Fibroblast of lung (primary cell): ENCODE data around the gene ZNF827. TPM values are rescaled to one million over a fixed set of nuclear protein-coding genes. Genes with fewer than 3 reads are reported as not detected.

Source experiments
- DNase-seq, 2 donors: peaks; one replicate each; pipeline versions ENCODE4 v3.0.0 to v3.0.0-alpha.2; 2010; ENCODE audit warnings: low read depth in 2 of 2
- H2AFZ ChIP-seq: 2 replicates; pipeline ENCODE4 v1.5.1; 2012; ENCODE audit warnings: low read length, control low read depth, inconsistent platforms
- H3K27ac ChIP-seq: 2 replicates; pipeline ENCODE4 v1.5.1; 2011; ENCODE audit warnings: low read length, control low read depth; ENCODE audit not compliant: insufficient read depth
- H3K27me3 ChIP-seq: 2 replicates; pipeline ENCODE4 v1.5.1; 2011; ENCODE audit warnings: mild to moderate bottlenecking, low read length; ENCODE audit not compliant: control insufficient read depth, insufficient read depth
- H3K36me3 ChIP-seq: 2 replicates; pipeline ENCODE4 v1.5.1; 2011; ENCODE audit warnings: low read length; ENCODE audit not compliant: control insufficient read depth, insufficient read depth
- H3K4me1 ChIP-seq: 2 replicates; pipeline ENCODE4 v1.5.1; 2011; ENCODE audit warnings: low read length; ENCODE audit not compliant: control insufficient read depth, insufficient read depth; ENCODE audit errors: extremely low read depth
- H3K4me2 ChIP-seq: 2 replicates; pipeline ENCODE4 v1.5.1; 2011; ENCODE audit warnings: low read length, control low read depth; ENCODE audit not compliant: insufficient read depth; ENCODE audit errors: extremely low read depth
- H3K4me3 ChIP-seq, 4 experiments: fragments of 200-600 bp in 1 of 4; sonication (generic) in 1 of 4; replicated peaks in 1 of 4; 2 replicates each; pipeline ENCODE4 v1.5.1; 2011 to 2016; ENCODE audit warnings: low read length in 4 of 4, low read depth in 3 of 4, mild to moderate bottlenecking in 3 of 4, control low read depth in 2 of 4, inconsistent platforms in 1 of 4, mixed read lengths in 1 of 4; ENCODE audit not compliant: insufficient read depth in 1 of 4; ENCODE audit errors: control extremely low read depth in 1 of 4
- H3K79me2 ChIP-seq: 2 replicates; pipeline ENCODE4 v1.5.1; 2012; ENCODE audit warnings: mild to moderate bottlenecking, low read length, inconsistent platforms; ENCODE audit not compliant: control insufficient read depth, insufficient read depth
- H3K9ac ChIP-seq: 2 replicates; pipeline ENCODE4 v1.5.1; 2011; ENCODE audit warnings: mild to moderate bottlenecking, low read length, control low read depth; ENCODE audit not compliant: insufficient read depth
- H3K9me3 ChIP-seq: 2 replicates; pipeline ENCODE4 v1.5.1; 2012; ENCODE audit warnings: low read depth, low read length; ENCODE audit not compliant: control insufficient read depth, insufficient read depth
- H4K20me1 ChIP-seq: 2 replicates; pipeline ENCODE4 v1.5.1; 2011; ENCODE audit warnings: low read length; ENCODE audit not compliant: control insufficient read depth, insufficient read depth; ENCODE audit errors: extremely low read depth
- EZH2 ChIP-seq: IDR thresholded peaks from 2 replicates; pipeline ENCODE4 v1.5.1; 2012; ENCODE audit warnings: low read length, control low read depth, mild to moderate bottlenecking; ENCODE audit errors: missing control alignments
- polyA plus RNA-seq, 2 donors: library from polyadenylated mRNA; depleted of rRNA in 1 of 2; stranded (reverse) in 1 of 2; unstranded in 1 of 2; fragments of >200 nt; gene quantifications; 2 replicates each; pipeline ENCODE4 v1.2.1, GENCODE V29; 2011 to 2012; ENCODE audit warnings: missing spikeins in 1 of 2
- total RNA-seq: library from RNA; depleted of rRNA; stranded (reverse); fragments of >200 nt; gene quantifications from 2 replicates; pipeline ENCODE4 v1.2.1, GENCODE V29; 2014
- TF ChIP-seq, protein P1 (sequence below), 2 donors: IDR thresholded peaks in 1 of 2; conservative IDR thresholded peaks in 1 of 2; 1 replicate in 1 of 2; 2 replicates in 1 of 2; pipeline ENCODE4 v1.5.1; 2011 to 2012; ENCODE audit warnings: low read length in 2 of 2, control low read depth in 1 of 2, inconsistent platforms in 1 of 2, low read depth in 1 of 2, mild to moderate bottlenecking in 1 of 2

ZNF827 gene
- total and polyA plus RNA-seq, 2 donors (not counting 1 experiment from before 2014, with no cell fraction given) = 5.8 to 7.1 TPM

DNA sequence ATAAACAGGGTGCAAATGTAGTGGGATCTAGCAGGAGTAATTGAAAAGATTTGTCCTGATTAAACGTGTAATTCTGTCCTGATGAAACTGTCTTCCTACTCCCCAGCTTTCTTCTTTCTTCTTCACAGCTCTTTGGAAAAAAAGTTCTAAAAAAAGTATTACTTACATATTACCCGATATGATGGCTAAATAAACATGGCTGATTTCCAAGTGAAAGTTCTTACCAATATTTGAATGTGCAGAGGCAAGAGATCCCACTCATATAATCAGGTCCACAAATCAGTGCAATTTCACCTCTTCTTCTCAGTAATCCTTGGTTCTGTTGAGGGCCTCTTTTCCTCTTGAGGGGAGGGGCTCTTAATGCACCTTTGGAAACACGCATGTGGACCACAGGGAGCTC, 78.7 kb downstream of the ZNF827 start:
- Histone ChIP-seq H4K20me1 (no peaks in the 10 kb centered on the region), H3K4me2 (no peak overlapping the region), H3K79me2 (no peaks in the 10 kb centered on the region), H3K4me3 (no peak overlapping the region), H3K36me3 (no peaks in the 10 kb centered on the region), H2AFZ (no peak overlapping the region), H3K27me3 (no peaks in the 10 kb centered on the region), H3K27ac (no peak overlapping the region), H3K9me3 (no peaks in the 10 kb centered on the region), H3K9ac (no peak overlapping the region), H3K4me1 (no peaks in the 10 kb centered on the region)
- no peak for DNase-seq
- TF ChIP-seq, protein P1, sequence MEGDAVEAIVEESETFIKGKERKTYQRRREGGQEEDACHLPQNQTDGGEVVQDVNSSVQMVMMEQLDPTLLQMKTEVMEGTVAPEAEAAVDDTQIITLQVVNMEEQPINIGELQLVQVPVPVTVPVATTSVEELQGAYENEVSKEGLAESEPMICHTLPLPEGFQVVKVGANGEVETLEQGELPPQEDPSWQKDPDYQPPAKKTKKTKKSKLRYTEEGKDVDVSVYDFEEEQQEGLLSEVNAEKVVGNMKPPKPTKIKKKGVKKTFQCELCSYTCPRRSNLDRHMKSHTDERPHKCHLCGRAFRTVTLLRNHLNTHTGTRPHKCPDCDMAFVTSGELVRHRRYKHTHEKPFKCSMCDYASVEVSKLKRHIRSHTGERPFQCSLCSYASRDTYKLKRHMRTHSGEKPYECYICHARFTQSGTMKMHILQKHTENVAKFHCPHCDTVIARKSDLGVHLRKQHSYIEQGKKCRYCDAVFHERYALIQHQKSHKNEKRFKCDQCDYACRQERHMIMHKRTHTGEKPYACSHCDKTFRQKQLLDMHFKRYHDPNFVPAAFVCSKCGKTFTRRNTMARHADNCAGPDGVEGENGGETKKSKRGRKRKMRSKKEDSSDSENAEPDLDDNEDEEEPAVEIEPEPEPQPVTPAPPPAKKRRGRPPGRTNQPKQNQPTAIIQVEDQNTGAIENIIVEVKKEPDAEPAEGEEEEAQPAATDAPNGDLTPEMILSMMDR (conservative IDR thresholded peaks at IDR 0.05 in 1 of 2, IDR thresholded peaks at IDR 0.05 in 1 of 2; ENCODE audit: low read depth in 1 of 2, low read length in 2 of 2) = no peak
- TF ChIP-seq EZH2 = no peak

DNA sequence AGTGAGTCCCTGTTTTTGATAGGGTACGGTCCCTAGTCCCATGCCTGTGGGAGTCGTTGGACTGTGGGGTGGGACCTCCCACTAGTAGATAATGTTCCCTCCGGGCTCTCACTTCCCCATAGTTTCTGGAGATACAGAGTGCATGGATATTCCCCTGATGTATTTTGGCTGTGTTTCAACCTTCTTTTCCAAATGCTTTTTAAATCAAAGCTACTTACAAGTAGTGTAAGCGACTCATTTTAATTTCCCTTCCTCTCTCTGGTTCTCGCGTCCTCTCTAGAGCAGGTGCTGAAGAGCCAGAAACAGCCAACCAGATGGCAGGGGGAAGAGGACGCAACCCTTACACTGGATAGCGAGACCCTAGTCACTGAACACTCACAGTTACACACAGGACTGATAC, 79.2 kb downstream of the ZNF827 start:
- Histone ChIP-seq H3K9me3 (no peaks in the 10 kb centered on the region), H3K79me2 (no peaks in the 10 kb centered on the region), H3K27ac (no peak overlapping the region), H3K4me3 (no peak overlapping the region), H2AFZ (no peak overlapping the region), H3K4me2 (no peak overlapping the region), H3K4me1 (no peaks in the 10 kb centered on the region), H3K9ac (no peak overlapping the region), H4K20me1 (no peaks in the 10 kb centered on the region), H3K27me3 (no peaks in the 10 kb centered on the region), H3K36me3 (no peaks in the 10 kb centered on the region)
- no peak for DNase-seq
- no peak for TF ChIP-seq EZH2
- TF ChIP-seq, protein P1 (conservative IDR thresholded peaks at IDR 0.05 in 1 of 2, IDR thresholded peaks at IDR 0.05 in 1 of 2; ENCODE audit: low read depth in 1 of 2, low read length in 2 of 2) = no peak

DNA sequence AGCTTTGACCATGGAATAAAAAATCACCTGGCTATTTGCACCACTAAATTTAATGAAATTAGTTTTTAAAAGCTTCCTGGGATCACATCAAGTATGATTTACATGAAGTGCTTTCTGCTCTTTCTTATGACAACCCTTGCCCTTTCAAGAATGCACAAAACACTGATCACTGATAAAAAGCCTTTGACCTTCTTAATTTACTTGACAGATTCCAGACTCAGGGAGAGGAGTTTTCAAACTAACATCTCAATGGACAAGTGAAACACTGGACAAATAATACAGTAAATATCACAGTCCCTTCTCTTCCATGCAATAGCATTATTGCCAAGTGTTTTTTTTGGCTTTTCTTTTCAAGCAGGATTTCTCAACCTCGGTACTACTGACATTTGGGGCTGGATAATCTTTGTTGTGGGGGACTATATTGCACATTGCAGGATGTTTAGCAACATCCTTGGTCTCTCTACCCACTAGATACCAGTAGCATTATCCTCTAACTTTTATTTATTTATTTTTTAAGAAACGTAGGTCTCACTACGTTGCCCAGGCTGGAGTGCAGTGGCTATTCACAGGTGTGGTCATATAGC, 86.3 kb downstream of the ZNF827 start:
- Histone ChIP-seq H3K4me3 (no peak overlapping the region), H3K27me3 (no peaks in the 10 kb centered on the region), H4K20me1 (no peaks in the 10 kb centered on the region), H3K36me3 (no peaks in the 10 kb centered on the region), H3K27ac (no peak overlapping the region), H3K9me3 (no peaks in the 10 kb centered on the region), H3K4me1 (no peaks in the 10 kb centered on the region), H2AFZ (no peak overlapping the region), H3K4me2 (no peak overlapping the region), H3K79me2 (no peaks in the 10 kb centered on the region), H3K9ac (no peak overlapping the region)
- TF ChIP-seq EZH2 = no peak
- TF ChIP-seq, protein P1 (conservative IDR thresholded peaks at IDR 0.05 in 1 of 2, IDR thresholded peaks at IDR 0.05 in 1 of 2; ENCODE audit: low read depth in 1 of 2, low read length in 2 of 2) = no peak
- DNase-seq = no peak
